ENCODE results near the gene ERP27.

ERP27 gene

DNA sequence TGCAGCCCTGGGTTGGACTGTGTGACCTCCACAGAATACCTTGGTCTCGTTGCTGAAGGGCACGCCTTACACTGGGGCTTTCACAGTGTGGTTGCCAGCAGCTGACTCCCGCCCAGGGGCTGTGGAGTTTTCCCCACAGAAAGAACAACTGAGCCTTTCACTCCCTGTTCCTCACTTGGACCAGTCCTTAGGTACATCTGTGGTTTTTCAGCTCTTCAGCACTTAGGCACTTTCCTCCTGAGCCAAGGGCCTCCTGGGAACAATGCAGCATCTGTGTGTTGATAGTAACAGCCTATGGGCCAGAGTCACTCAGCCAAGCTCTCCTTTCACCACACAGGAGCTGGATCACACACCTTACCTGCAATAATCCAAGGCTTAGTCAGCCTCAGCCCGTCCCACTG, 25.0 kb downstream of the ERP27 start:
- no peak overlapping the region for H3K4me3 ChIP-seq (ENCODE audit: low read depth, low read length)
- H3K27me3 ChIP-seq, result no peaks in the 10 kb centered on the region
- no peaks in the 10 kb centered on the region for H3K36me3 ChIP-seq
- H3K4me1 ChIP-seq, result no peaks in the 10 kb centered on the region
- no peak for DNase-seq
- no peaks in the 10 kb centered on the region for H3K9me3 ChIP-seq
- no peak for TF ChIP-seq CTCF (IDR thresholded peaks at IDR 0.05; ENCODE audit: low read depth, low read length)

GRCh38 chr12:14911131-14911530, 27.2 kb downstream of the ERP27 start:
- no peak for TF ChIP-seq CTCF (IDR thresholded peaks at IDR 0.05; ENCODE audit: low read depth, low read length)
- H3K27me3 ChIP-seq, result no peaks in the 10 kb centered on the region
- no peak for DNase-seq
- H3K36me3 ChIP-seq, result no peaks in the 10 kb centered on the region
- no peaks in the 10 kb centered on the region for H3K9me3 ChIP-seq
- H3K4me3 ChIP-seq (ENCODE audit: low read depth, low read length), result no peak overlapping the region
- H3K4me1 ChIP-seq, result no peaks in the 10 kb centered on the region

DNA sequence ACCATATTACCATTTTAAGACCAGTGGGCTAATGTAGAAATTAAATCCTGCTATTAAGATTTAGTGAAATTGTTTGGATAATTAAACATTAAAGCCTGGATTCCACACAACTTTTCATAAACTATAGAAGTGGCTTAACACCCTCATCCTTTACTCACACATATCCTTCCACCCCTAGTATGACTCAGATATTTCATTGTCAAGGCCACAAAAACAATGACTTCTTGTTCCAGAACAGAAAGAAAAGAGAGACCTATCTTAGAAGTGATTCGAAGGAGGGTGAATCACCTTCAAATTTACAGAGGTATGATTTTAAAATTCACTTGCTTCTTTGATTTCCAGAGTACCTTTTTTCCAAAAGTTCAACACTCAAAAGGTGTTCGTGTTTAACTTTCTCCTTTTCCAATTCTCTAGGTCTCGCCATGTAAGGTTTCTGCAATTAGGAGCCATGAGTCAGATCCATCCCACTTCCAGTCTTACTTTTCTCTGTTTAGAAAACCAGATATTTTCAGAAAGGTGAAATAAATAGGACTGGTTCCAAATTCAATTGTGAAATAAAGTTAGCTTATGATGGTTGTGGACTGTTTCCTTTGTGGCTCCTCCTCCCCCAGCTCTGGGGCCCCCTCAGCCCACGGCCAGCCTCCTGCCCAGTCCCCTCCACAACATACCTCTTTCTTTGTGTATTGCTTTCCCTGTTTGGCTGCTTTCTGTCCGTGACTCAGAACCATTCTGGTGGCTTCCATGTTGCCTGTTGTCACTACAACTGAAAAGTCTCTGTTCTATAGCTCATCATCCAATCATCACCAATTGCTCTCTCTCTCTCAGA, 28.0 kb downstream of the ERP27 start:
- no peaks in the 10 kb centered on the region for H3K4me1 ChIP-seq
- no peak for TF ChIP-seq CTCF (IDR thresholded peaks at IDR 0.05; ENCODE audit: low read depth, low read length)
- no peak for DNase-seq
- no peaks in the 10 kb centered on the region for H3K27me3 ChIP-seq
- H3K36me3 ChIP-seq, result no peaks in the 10 kb centered on the region
- no peaks in the 10 kb centered on the region for H3K9me3 ChIP-seq
- no peak overlapping the region for H3K4me3 ChIP-seq (ENCODE audit: low read depth, low read length)

GRCh38 chr12:14907953-14908352, 30.4 kb downstream of the ERP27 start:
- DNase-seq, result no peak
- Histone ChIP-seq H3K27me3 (no peaks in the 10 kb centered on the region), H3K36me3 (no peaks in the 10 kb centered on the region), H3K4me1 (no peaks in the 10 kb centered on the region), H3K9me3 (no peaks in the 10 kb centered on the region), H3K4me3 (ENCODE audit: low read depth, low read length) (no peak overlapping the region)
- no peak for TF ChIP-seq CTCF (IDR thresholded peaks at IDR 0.05; ENCODE audit: low read depth, low read length)

- peaks cover 1% of the 10 kb centered on the region; the same call in 1 of the 2 replicates for H3K4me1 ChIP-seq
- DNase-seq, result no peak
- H3K4me3 ChIP-seq (ENCODE audit: low read depth, low read length), result no peak overlapping the region
- H3K36me3 ChIP-seq, result no peaks in the 10 kb centered on the region
- TF ChIP-seq CTCF (IDR thresholded peaks at IDR 0.05; ENCODE audit: low read depth, low read length), result no peak
- no peaks in the 10 kb centered on the region for H3K9me3 ChIP-seq
- no peaks in the 10 kb centered on the region for H3K27me3 ChIP-seq
Measured at GRCh38 chr12:14906114-14906513, 32.2 kb downstream of the ERP27 start.

DNA sequence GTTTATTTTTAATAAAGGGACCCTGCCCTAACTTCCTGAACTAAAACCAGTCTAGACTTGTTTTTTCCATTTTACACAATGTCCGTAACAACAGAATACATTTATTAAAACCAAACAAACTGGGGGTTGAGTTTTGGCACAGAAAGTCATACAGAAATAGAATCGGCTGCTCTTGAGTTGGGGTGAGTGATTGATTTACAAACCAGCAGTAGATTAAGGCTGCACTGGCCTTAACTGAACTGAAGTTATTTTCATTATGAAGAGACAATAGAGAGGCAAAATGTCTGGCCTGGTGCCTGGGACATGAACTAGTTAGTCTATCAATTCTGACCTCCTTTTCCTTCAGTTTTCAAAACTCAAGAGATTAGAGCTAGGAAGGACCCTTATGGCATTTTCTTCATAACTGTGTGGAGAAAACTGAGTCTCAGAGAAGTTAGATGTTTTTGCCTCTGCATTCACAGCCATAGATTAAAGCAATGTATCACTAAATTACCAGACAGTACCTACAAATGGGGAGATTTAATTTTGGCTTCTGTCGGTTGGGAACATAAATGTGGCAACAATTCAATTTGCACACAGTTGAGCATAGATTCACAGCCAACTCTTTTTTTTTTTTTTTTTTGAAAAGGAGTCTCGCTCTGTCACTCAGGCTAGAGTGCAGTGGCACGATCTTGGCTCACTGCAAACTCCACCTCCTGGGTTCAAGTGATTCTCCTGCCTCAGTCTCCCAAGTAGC, 32.9 kb downstream of the ERP27 start:
- H3K36me3 ChIP-seq, result no peaks in the 10 kb centered on the region
- no peak overlapping the region for H3K4me3 ChIP-seq (ENCODE audit: low read depth, low read length)
- H3K27me3 ChIP-seq, result no peaks in the 10 kb centered on the region
- no peak for TF ChIP-seq CTCF (IDR thresholded peaks at IDR 0.05; ENCODE audit: low read depth, low read length)
- peaks cover 5% of the 10 kb centered on the region; the same call in 1 of the 2 replicates for H3K4me1 ChIP-seq
- H3K9me3 ChIP-seq, result no peaks in the 10 kb centered on the region
- DNase-seq, result no peak

Measured in BE2C (cell line).